HG03097 (cell line): ENCODE measurements around the gene C3orf70.
"Not testable (repeated sequence)": the region's sequence is repeated elsewhere in the genome, so short reads cannot be mapped to it uniquely, and the experiment has no call there.

Experiments used
- ATAC-seq: cut with Tn5 transposase; IDR thresholded peaks from one replicate; pipeline ENCODE4 v1.9.1; 2021; ENCODE audit not compliant: unreplicated experiment, low FRiP score

Gene C3orf70

DNA sequence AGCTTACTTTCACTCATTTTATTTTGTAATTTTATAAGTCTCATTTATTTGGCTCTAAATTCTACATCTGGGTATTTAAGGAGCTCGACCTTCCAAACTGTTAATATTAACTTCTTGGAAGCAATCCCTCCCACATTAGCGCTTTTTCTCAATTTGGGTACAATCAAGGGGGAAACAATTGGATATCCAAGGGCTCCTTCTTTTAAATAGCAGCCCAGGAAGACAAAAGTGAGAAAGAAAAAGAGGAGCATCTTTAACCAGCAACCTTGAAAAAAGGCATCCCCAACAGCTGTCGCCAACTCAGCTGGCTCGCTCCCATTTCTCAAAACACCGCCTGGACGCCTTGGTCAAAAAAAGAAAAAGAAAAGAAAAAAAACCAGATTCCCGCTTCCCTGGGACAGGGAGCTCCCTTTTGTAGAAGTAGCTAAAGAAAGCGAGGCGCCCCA is 873 bp downstream of the C3orf70 start:
- no peak for ATAC-seq

DNA sequence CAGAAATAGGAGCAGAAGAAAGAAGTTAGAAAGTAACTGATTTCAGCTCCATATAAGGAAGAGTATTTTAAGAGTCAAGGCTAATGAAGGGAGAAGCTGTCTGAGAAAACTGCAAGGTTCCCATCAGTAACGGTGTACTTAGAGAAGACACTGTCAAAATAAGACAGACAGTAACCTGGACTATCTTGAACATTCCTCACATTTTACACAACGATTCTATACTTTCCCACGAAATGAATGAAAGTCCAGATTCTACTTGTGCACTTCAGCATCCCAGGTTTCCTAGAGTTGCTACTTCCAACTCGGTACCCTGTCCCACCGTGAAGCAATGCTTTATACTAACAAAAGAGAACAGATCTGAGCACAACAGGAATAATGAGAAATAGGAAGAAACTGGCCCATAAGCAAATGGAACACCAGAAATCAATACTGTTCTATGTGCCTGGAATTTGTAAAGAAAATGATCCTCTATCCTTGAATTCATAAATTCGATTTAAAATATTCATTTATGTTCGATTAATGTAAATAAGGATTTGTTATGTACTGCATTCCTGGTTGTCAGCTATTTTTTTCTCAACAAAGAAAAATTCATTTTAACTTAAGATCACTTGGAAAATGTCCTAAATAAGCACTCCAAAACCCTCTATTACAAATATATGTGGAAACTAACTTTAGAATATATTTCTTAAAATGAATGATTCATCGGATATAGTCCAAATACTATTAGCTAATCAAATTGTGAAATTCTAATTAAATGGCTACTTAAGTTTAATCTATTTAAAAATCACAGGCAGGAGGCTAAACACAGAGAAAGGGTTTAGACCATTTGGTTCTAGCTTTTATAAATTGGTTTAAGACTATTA is 1.5 kb downstream of the C3orf70 start:
- no peak for ATAC-seq

DNA sequence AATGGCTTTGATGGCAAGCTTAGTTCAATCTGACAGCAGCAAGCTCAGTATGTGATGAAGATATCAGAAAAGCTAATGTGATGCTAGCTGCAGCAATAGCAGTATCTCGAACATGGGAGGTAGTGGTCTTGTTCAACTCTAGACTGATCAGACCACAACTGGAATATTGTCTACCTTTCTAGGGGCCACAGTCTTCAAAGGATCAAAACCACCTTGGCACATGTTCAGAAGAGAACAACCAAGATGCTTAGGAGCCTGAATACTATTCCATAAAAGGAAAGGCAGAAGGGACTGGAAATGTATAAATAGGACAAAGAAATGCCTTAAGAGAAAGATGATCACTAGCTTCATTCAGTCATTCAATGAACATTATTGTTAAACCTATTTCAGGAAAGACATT is 2.3 kb downstream of the C3orf70 start:
- no peak for ATAC-seq

DNA sequence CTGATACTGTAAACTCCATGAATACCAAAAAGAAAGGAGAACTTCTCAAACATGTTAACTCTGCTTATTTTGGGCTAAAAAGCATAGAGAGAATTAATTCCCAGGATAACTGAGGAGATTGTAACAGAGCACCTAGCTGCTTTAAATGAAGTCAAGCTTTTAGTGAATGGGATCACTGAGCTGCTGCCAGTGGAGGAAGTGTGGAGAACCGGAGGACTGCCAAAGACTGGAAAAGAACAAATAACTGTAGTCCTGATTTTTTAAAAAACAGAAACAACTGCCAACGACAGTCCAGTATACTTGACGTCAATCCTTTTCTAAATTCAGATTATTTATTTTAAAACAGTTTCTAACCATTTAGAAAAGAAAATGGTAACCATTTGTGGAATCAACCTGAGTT is 3.3 kb downstream of the C3orf70 start:
- ATAC-seq, result no peak

DNA sequence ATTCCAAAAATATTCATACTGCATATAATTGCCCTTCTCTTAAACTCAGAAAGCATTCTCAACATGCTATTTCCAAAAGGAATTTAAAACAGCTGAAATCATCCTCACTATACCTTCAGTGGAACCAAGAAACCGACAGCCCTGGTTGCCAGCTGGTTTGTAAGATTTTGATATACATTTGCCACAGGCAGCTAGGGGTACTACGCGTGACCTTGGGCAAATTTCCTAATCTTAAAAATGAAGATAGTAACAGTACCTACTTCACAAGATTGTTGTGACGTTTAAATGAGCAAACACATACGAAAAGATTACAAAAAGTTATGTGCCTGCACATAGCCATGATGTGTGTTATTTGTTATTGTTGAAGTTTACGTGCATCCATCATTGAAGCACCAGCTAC is 7.3 kb downstream of the C3orf70 start:
- no peak for ATAC-seq

DNA sequence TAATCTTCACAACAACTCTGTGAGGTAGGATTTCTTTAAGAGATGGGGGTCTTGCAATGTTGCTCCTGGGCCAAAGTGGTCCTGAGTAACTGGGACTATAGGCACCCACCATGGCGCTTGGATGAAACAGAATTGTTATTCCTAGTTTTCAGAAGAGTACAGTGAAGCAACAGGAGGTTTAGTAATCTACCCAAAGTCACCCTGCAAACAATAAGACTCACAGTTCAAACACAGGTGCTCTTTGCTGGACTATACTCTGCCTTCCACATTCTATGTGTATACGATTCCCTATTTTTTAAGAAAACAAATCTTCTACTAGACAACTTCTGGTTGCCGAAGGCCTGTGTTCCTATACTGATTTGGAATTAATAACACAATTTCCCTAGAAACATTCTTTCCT is 8.1 kb downstream of the C3orf70 start:
- no peak for ATAC-seq

DNA sequence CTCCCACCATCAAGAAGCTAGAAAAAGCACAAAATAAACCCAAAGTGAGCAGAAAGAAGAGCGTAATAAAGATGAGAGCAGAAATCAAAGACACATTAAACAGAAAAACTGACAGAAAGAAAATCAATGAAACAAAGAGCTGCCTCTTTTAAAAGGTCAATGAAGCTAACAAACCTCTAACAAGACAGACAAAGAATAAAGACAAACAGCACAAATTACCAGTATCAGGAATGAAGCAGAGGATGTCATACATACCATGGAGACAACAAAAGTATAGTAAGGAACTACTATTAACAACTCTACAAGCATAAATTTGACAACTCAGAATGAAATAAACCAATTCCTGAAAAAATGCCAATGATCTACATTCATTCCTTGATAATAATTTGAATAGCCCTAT is 15.0 kb downstream of the C3orf70 start:
- ATAC-seq, result no peak

DNA sequence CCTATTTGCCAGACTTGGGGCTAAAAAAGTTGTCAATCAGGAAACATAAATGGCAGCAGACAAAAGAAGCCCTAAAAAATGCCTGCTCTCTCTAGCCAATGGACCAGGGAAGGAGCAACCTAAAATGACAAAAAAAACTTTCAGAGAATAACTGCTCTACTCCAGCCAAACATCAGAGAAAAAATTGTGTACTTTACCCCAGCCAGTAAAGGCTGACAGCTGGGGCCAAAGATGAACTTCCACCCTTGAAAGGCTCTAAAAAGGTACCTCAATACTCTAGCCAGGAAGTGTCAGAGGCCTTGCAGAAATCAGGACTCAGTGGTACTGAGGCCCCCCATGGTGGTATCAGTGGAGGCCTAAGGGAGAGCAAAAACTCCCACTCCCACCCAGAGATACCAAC is 18.4 kb downstream of the C3orf70 start:
- ATAC-seq, result no peak

DNA sequence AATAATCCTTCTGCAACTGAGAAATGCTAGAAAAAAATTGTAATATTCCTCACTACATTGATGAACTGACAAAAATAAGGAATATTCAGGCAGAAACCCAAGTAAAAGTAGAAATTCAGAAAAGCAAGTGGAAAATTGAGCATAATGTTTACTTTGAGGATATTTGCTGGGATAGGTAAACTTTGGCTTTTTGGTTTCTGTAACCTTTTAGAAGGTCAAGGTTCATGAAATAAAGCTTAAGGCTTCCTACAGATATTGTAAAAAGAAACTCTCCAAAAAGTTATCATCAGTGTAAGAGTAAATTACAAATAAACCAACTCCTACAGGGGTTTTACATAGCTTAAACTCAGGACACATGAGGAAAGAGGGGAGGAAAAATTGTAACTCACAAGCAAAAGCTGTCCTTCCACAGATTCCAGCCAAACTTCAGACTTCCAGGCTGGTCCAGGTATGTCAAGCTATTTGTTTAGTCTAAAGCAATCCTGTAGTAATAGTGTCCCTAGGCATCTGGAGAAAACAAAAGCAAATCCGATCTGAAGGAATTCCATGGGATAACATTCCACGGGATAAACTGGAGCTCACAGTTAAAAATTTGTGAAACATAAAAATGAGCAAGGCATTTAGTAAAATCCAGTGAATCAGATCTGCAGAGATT is 21.1 kb downstream of the C3orf70 start:
- ATAC-seq, result no peak

DNA sequence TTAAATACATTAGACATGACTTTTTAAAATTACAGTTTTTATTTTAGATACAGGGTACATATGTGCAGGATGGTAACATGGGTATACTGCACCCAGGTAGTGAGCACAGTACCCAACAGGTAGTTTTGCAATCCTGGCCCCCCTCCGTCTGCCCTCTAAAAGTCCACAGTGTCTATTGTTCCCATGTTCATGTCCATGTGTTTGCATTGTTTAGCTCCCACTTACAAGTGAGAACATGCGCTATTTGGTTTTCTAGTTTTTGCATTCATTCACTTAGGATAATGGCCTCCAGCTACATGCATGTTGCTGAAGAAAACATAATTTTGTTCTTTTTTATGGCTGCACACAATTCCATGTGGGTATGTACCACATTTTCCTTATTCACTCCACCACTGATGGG is 23.8 kb downstream of the C3orf70 start:
- ATAC-seq, result no peak

DNA sequence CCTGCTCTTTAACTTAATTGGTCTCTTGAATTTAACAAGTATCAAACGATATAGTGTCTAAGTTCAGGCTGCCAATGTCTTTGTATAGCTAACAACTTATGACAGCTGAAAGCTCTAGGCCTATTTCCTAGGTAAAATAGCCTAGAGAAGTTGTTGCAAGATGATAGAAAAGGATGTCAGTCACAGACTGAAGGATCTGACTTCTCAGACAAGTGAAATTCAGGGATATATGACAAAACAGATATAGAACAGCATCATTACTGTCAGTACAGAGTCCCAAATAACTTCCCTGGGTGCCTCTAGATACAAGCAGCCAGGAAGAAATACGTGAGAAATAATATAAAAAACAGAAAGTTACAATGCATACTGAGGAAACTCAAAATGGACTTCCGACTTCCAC is 26.7 kb downstream of the C3orf70 start:
- no peak for ATAC-seq

DNA sequence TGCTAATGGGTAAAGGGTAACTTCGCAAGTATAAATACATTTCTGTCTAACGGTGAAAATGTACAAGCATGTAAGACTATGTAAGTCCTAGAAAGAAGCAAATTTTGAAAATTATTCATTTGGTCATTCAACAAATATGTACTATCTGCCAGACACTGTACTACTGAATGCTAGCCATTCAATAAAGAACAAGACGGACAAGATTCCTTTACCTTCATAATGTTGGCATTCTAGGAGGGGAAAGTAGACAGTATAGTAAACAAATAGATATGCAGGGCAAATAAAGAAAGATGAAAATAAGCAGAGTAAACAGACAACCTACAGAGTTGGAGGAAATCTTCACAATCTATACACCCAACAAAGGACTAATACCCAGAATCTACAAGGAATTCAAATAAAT is 32.7 kb downstream of the C3orf70 start:
- no peak for ATAC-seq

DNA sequence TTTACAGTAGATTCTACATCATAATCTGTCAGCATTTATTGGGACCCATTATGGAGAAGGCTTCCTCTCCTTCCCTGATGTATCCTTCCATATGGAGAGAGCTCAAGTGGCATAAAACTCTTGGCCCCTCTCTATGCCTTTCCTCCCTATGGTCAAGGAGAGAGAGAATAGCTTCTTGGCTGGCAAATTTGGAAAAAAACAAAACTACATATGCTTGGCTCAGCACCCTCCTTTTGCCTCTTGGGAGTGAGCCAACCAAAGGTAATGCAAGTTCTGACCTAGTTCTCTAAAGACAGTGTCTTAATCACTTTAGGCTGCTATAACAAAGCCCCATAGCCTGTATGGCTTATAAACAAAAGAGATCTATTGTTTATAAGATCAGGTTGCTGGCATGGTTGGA is 37.5 kb downstream of the C3orf70 start:
- ATAC-seq, result no peak

DNA sequence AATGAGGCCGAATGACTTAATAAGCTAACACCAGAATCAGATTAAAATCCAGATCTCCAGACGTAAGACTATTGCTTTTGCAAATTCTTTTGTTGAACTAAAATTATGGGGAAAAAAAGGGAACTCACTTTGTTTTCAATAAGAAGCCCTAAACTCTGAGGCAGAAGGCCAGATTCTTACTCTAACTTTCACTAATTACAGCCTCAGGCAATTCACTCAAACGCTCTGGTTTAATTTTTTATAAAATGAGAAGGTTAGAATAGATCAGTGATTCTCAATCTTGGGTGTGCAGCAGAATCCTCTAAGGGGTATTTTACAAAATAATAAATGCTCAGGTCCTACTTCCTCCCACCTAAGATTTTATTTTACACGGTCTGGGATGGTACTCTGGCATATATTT is 38.1 kb downstream of the C3orf70 start:
- ATAC-seq, result no peak

DNA sequence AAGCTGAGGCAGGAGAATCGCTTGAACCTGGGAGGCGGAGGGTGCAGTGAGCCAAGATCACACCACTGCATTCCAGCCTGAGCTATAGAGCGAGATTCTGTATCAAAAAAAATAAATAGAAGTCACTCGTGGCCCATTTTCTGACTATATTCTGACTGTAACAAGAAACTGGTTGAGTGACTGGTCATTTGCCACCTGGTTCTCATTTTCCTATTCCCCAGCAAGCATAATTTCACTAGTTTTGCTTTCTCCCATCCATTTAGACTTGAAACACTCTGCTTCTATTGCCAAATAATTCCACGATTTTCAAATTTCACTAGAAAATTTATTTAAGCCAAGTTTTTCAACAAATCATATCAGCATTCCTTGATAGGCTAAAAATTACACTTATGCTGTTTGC is 40.7 kb downstream of the C3orf70 start:
- no peak for ATAC-seq

DNA sequence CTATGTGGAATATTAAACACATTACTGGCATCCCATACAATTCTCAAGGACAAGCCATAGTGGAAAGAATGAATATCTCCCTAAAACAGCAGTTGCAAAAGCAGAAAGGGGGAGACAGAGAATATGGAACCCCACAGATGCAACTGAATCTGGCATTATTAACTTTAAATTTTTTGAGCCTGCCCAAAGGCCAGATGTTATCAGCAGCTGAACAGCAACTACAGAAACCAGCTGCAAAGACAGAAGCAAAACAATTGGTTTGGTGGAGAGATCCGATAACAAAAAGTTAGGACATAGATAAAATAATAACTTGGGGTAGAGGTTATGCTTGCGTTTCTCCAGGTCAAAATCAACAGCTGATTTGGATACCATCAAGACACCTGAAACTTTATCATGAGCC is 43.8 kb downstream of the C3orf70 start:
- not testable (repeated sequence) for ATAC-seq

DNA sequence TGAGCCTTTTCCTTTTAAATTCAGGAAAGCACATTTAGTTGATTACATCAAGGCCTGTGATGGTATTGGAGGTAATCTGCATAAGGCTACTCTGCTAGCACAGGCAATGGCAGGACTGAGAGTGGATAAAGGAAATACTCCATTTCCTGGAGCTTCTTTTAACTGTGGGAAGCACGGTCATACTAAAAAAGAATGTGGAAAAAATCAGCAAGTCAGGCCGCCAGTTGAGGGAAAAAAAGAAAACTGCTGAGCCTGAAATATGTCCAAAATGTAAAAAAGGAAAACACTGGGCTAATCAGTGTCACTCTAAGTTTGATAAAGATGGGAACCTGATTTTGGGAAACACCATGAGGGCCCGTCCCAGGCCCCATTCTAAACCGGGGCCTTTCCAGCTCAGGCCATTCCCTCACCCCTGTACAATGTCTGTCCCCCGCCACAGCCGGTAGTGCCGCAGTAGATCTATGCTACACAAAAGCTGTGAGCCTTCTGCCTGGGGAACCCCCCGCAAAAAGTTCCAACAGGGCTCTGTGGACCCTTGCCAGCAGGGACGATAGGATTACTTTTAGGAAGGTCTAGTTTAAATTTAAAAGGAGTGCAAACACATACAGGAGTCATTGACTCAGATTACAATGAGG is 46.5 kb downstream of the C3orf70 start:
- ATAC-seq, result not testable (repeated sequence)

DNA sequence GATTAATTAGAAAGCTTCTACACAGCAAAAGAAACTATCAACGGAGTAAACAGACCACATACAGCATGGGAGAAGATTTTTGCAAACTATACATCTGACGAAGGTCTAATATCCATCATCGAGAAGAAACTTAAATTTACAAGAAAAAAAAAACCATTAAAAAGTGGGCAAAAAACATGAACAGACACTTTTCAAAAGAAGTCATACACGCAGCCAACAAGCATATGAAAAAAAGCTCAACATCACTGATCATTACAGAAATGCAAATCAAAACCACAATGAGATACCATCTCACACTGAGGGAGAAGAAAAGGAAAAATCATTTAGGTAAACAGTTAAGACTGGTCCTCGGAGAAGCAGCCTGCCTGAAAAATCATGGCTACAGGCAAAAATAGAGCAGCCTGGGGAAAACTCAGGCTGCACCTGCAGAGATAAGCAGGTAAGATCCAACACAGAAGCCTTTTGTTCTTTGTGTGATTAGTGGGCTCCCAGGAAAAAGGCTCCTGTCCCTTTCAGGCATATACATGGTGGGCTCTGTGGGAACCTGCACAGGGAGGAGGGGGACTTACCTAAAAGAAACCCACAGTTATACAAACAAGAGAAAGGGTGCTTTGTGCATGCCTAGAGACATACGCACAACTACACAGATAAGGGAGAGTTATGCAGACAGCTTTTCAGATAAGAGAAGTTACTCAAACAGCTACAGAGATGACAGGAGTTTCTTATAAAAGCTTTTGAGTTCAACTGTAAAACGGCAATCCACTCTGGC is 49.3 kb downstream of the C3orf70 start:
- no peak for ATAC-seq

DNA sequence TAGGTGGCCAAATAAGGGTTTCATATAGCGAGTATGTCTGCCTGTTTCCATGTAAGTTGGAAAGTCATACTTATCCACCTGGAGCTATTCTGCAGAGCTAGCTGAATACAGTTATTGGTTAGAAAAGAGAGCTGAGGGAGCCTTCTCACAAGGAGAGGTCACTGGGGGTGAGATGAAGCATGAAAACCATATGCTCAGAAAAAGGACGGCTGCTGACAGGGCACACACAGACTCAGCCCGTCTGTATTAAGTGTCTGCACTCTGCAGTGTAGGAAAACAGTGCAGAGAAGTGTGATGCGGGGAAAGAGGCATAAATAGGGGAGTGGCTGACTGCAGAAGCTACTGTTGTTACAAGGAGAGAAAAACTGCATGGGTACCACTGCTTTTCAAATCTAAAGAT is 58.2 kb downstream of the C3orf70 start:
- ATAC-seq, result no peak

DNA sequence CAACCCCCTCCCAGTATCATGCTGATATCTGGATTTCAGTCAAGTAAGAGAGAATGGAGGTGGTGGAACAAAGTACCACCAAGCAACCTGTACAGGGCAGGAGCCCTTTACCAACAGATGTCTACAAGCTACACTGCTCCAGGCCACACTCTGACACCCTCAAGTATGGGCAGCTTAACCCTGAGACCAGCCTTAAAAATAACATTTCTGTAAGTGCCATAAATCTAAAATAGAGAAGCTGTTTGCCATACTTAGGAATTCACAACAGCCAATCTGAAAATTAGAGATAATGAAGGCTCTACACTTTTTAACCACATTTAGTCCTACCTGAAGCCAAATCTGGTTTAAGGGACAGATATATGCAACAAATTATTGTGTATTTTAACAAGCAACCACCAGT is 59.7 kb downstream of the C3orf70 start:
- ATAC-seq, result no peak

DNA sequence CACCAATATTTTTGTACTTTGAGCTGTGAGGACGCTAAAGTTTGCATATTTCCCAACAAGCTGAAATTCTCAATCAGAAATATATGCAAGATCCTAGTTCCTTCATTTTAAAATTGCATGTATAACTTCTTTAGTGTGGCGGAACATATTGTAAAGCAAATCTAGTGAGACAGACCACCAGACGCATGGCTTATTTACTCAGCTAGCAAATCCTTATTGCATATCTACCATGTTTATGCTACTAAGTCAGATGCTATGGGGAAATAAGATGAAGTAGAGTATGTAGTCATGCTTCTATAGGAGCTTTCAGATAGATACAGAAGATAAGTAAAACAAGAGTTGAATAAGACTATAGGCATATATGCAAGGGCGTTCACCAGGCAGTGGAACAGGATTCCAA is 62.0 kb downstream of the C3orf70 start:
- ATAC-seq, result no peak
